SK-N-SH (cell line): ENCODE data around the gene CLEC20A. TPM values are rescaled to one million over a fixed set of nuclear protein-coding genes. Genes with fewer than 3 reads are reported as not detected.

Experiments
- CTCF ChIA-PET: fragments of 300-600, 350-600 bp; formaldehyde crosslinking; extraction: SDS; loops from one replicate; lab custom pipeline; 2021; lab: Yijun Ruan, JAX
- POLR2A ChIA-PET: fragments of 350-600 bp; sonication (Branson Sonifier 250); formaldehyde crosslinking; extraction: SDS; loops from one replicate; lab custom pipeline; 2020; ENCODE audit warnings: antibody characterized with exemption, inconsistent platforms; lab: Yijun Ruan, JAX
- DNase-seq: peaks from one replicate; pipeline ENCODE4 v3.0.0; 2012
- H2AFZ ChIP-seq: fragments of 200-600 bp; sonication (generic); 2 replicates; pipeline ENCODE4 v1.8.1; 2016; ENCODE audit warnings: antibody characterized with exemption, mild to moderate bottlenecking, low read depth
- H3F3A ChIP-seq: fragments of 200-600 bp; sonication (generic); replicated peaks from 2 replicates; pipeline ENCODE3; 2016; ENCODE audit warnings: antibody characterized with exemption, mild to moderate bottlenecking; ENCODE audit not compliant: insufficient read depth
- H3K27ac ChIP-seq, 2 experiments: fragments of 200-500 bp in 1 of 2; fragments of 200-600 bp in 1 of 2; sonication (Bioruptor generic) in 1 of 2; sonication (generic), shearing (Covaris generic) in 1 of 2; 2 replicates each; pipeline versions ENCODE4 v1.5.1 to v1.6.1; 2014 to 2016; ENCODE audit warnings: low read depth in 2 of 2, inconsistent platforms in 1 of 2, low read length in 1 of 2, mild to moderate bottlenecking in 1 of 2, mixed read lengths in 1 of 2
- H3K27me3 ChIP-seq: fragments of 200-600 bp; sonication (generic), shearing (Covaris generic); 2 replicates; pipeline ENCODE4 v1.6.1; 2016; ENCODE audit warnings: mixed run types; ENCODE audit not compliant: insufficient read depth
- H3K36me3 ChIP-seq, 2 experiments: fragments of 200-500 bp in 1 of 2; fragments of 200-600 bp in 1 of 2; sonication (Bioruptor generic) in 1 of 2; sonication (generic) in 1 of 2; replicated peaks in 1 of 2; 2 replicates each; pipeline versions ENCODE3 to v1.5.1; 2014 to 2016; ENCODE audit warnings: low read length in 1 of 2, mild to moderate bottlenecking in 1 of 2; ENCODE audit not compliant: insufficient read depth in 2 of 2, control insufficient read depth in 1 of 2
- H3K4me1 ChIP-seq, 2 experiments: fragments of 200-500 bp in 1 of 2; fragments of 200-600 bp in 1 of 2; sonication (Bioruptor generic) in 1 of 2; sonication (generic), shearing (Covaris generic) in 1 of 2; 2 replicates each; pipeline versions ENCODE4 v1.5.1 to v1.6.1; 2014 to 2016; ENCODE audit warnings: low read depth in 1 of 2, low read length in 1 of 2, mixed run types in 1 of 2; ENCODE audit not compliant: insufficient read depth in 2 of 2, control insufficient read depth in 1 of 2
- H3K4me2 ChIP-seq: fragments of 200-600 bp; sonication (generic), shearing (Covaris generic); 2 replicates; pipeline ENCODE4 v1.6.1; 2017; ENCODE audit warnings: mixed run types
- H3K4me3 ChIP-seq, 2 experiments: fragments of 200-500 bp in 1 of 2; fragments of 200-600 bp in 1 of 2; sonication (Bioruptor generic) in 1 of 2; sonication (generic), shearing (Covaris generic) in 1 of 2; 2 replicates each; pipeline versions ENCODE4 v1.5.1 to v1.8.1; 2014 to 2016; ENCODE audit warnings: low read depth in 2 of 2, inconsistent platforms in 1 of 2, low read length in 1 of 2, mild to moderate bottlenecking in 1 of 2, mixed read lengths in 1 of 2, moderate library complexity in 1 of 2
- H3K79me2 ChIP-seq: fragments of 200-600 bp; sonication (generic); 2 replicates; pipeline ENCODE4 v1.8.1; 2017; ENCODE audit warnings: mild to moderate bottlenecking; ENCODE audit not compliant: insufficient read depth
- H3K9ac ChIP-seq: fragments of 200-600 bp; sonication (generic); 2 replicates; pipeline ENCODE4 v1.6.1; 2017; ENCODE audit warnings: mixed run types
- H3K9me2 ChIP-seq: fragments of 200-600 bp; sonication (generic); 2 replicates; pipeline ENCODE4 v1.6.1; 2017; ENCODE audit warnings: mixed run types
- H3K9me3 ChIP-seq: fragments of 200-600 bp; sonication (generic); 2 replicates; pipeline ENCODE4 v1.6.1; 2017; ENCODE audit warnings: mixed run types, mild to moderate bottlenecking, moderate library complexity
- H4K20me1 ChIP-seq: fragments of 200-600 bp; sonication (generic); 2 replicates; pipeline ENCODE4 v1.6.1; 2017; ENCODE audit warnings: mild to moderate bottlenecking, mixed run types; ENCODE audit not compliant: insufficient read depth
- ELF1 ChIP-seq: IDR thresholded peaks from 2 replicates; pipeline ENCODE4 v1.4.0; 2012
- EZH2phosphoT487 ChIP-seq: fragments of 200-600 bp; sonication (generic); IDR thresholded peaks from 2 replicates; pipeline ENCODE4 v1.6.1; 2017; ENCODE audit warnings: low read depth, mixed run types, mild to moderate bottlenecking, antibody characterized with exemption, moderate library complexity, borderline replicate concordance
- IRF3 ChIP-seq: fragments of 150-350 bp; IDR thresholded peaks from 2 replicates; pipeline ENCODE4 v1.6.1; 2016; ENCODE audit warnings: mild to moderate bottlenecking, low read depth, low read length
- NRF1 ChIP-seq: IDR thresholded peaks from 2 replicates; pipeline ENCODE4 v1.6.1; 2012; ENCODE audit warnings: low read depth, mild to moderate bottlenecking, low read length
- RFX5 ChIP-seq: IDR thresholded peaks from 2 replicates; pipeline ENCODE4 v1.6.1; 2012; ENCODE audit warnings: mild to moderate bottlenecking, improper control_type of control experiment, low read length
- RXRA ChIP-seq: IDR thresholded peaks from 2 replicates; pipeline ENCODE4 v1.4.0; 2012; ENCODE audit warnings: low read depth, mild to moderate bottlenecking, borderline replicate concordance
- TAF1 ChIP-seq: IDR thresholded peaks from 2 replicates; pipeline ENCODE4 v1.6.1; 2012; ENCODE audit warnings: low read depth, mild to moderate bottlenecking, low read length, moderate library complexity, borderline replicate concordance
- WGBS: methylation state at CpG from one replicate; pipeline ENCODE4 v1.1.6; 2017; ENCODE audit warnings: low lambda C conversion rate; 5-methylcytosine and 5-hydroxymethylcytosine counted together
- polyA plus RNA-seq, 3 experiments: library from polyadenylated mRNA; depleted of rRNA; stranded (reverse); fragments of >200 nt; gene quantifications; 2 replicates each; pipeline ENCODE4 v1.2.3, GENCODE V29; 2012
- TF ChIP-seq, protein P1 (sequence below): fragments of 200-600 bp; sonication (generic); IDR thresholded peaks from 2 replicates; pipeline ENCODE4 v1.6.1; 2017; ENCODE audit warnings: antibody characterized with exemption, mild to moderate bottlenecking, moderate library complexity
- TF ChIP-seq, protein P2 (sequence below): IDR thresholded peaks from 2 replicates; pipeline ENCODE4 v1.6.1; 2012; ENCODE audit warnings: mild to moderate bottlenecking, low read depth, low read length, moderate library complexity

The CLEC20A gene
- polyA plus RNA-seq, 1 of the 3 experiments (the other 2 are of a cell fraction) = not detected

GRCh38 chr1:178513278-178513983, 16.7 kb upstream of the CLEC20A start:
- no peak overlapping the region for H3K4me3 ChIP-seq
- H3K9me2 ChIP-seq = no peaks in the 10 kb centered on the region
- POLR2A ChIA-PET = no interaction called here
- no peak overlapping the region for H3K4me2 ChIP-seq
- no peak overlapping the region for H2AFZ ChIP-seq
- DNase-seq = no peak
- no peaks in the 10 kb centered on the region for H3K27me3 ChIP-seq
- no peaks in the 10 kb centered on the region for H3K79me2 ChIP-seq
- no peaks in the 10 kb centered on the region for H3F3A ChIP-seq
- H3K9ac ChIP-seq = no peak overlapping the region
- peaks cover 0 to 2% of the 10 kb centered on the region in 2 experiments; a peak in 1 of 4 replicates for H3K4me1 ChIP-seq
- WGBS = 84% methylated on average over 11 of the region's 14 CpGs
- CTCF ChIA-PET = interaction anchor here (0.7 to 1.6 kb wide), 4 partner anchors 10 to 489 kb away, joined by 3 to 7 read pairs (median 4); no protein-coding TSS in a partner anchor
- no peaks in the 10 kb centered on the region for H4K20me1 ChIP-seq
- no peaks in the 10 kb centered on the region for H3K9me3 ChIP-seq
- no peaks in the 10 kb centered on the region for H3K36me3 ChIP-seq
- H3K27ac ChIP-seq = no peak overlapping the region
- no peak for TF ChIP-seq ELF1
- TF ChIP-seq, protein P1, sequence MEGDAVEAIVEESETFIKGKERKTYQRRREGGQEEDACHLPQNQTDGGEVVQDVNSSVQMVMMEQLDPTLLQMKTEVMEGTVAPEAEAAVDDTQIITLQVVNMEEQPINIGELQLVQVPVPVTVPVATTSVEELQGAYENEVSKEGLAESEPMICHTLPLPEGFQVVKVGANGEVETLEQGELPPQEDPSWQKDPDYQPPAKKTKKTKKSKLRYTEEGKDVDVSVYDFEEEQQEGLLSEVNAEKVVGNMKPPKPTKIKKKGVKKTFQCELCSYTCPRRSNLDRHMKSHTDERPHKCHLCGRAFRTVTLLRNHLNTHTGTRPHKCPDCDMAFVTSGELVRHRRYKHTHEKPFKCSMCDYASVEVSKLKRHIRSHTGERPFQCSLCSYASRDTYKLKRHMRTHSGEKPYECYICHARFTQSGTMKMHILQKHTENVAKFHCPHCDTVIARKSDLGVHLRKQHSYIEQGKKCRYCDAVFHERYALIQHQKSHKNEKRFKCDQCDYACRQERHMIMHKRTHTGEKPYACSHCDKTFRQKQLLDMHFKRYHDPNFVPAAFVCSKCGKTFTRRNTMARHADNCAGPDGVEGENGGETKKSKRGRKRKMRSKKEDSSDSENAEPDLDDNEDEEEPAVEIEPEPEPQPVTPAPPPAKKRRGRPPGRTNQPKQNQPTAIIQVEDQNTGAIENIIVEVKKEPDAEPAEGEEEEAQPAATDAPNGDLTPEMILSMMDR = peak; percentile 13; the same call in 1 of the 2 replicates

DNA sequence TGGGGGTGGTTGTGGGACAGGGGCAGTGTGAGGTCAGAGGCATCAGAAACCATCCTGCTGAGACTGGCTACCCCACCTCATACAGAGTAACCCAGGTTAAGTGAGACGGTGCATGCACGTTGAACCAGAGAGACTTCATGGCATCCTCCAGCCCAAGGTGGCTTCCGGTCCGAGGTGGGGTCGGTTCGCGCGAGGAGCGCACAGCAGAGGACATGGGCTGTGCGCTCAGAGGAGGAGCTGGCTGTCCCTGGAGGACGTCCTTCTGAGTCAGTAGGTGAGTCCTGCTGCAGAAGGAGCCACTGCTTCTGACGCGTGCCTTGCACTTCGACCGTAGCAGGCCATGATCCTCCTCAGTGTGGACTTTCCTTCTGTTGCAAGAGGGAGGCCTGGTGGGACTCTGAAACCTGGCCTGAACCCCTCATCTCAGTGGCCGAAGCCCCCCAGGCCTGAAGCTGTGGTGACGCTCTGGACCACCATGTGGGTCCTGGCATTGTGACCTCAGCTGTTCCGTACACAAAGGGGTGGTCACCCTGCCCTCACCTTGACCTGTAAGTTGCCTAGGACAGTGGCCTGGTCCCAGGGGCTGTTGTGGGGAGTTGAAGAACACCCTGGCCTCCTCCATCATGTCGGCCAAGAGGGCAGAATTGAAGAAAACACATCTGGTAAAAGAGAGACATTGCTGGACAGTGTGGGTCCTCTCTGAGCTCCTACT, 16.0 kb upstream of the CLEC20A start, which contains the start of gene TEX35:
TEX35 (plus strand) TSS at position 544 of the 712 bp plus-strand sequence; CDS start at position 624, 80 bp downstream.
- H3K79me2 ChIP-seq = no peaks in the 10 kb centered on the region
- H3K27me3 ChIP-seq = no peaks in the 10 kb centered on the region
- ChIA-PET POLR2A (no interaction called here), CTCF (interaction anchor here (0.6 to 1.6 kb wide), 4 partner anchors 9 to 14 kb away, joined by 3 to 7 read pairs (median 4); no protein-coding TSS in a partner anchor)
- whole genome bisulfite sequencing = 82% methylated on average over 10 of the region's 19 CpGs
- no peak within 1 kb of the TSS for H3K9ac ChIP-seq
- no peaks in the 10 kb centered on the region for H3K36me3 ChIP-seq
- peaks cover 0 to 2% of the 10 kb centered on the region in 2 experiments; a peak in 1 of 4 replicates for H3K4me1 ChIP-seq
- H3K9me2 ChIP-seq = no peaks in the 10 kb centered on the region
- no peaks in the 10 kb centered on the region for H3F3A ChIP-seq
- no peaks in the 10 kb centered on the region for H4K20me1 ChIP-seq
- H3K27ac ChIP-seq = no peak within 1 kb of the TSS
- H3K4me3 ChIP-seq = no peak within 1 kb of the TSS
- no peaks in the 10 kb centered on the region for H3K9me3 ChIP-seq
- no peak within 1 kb of the TSS for H2AFZ ChIP-seq
- TF ChIP-seq NRF1 (no peak), TAF1 (no peak), RXRA (no peak), IRF3 (no peak), RFX5 (no peak), EZH2phosphoT487 (no peak)
- TF ChIP-seq, protein P2, sequence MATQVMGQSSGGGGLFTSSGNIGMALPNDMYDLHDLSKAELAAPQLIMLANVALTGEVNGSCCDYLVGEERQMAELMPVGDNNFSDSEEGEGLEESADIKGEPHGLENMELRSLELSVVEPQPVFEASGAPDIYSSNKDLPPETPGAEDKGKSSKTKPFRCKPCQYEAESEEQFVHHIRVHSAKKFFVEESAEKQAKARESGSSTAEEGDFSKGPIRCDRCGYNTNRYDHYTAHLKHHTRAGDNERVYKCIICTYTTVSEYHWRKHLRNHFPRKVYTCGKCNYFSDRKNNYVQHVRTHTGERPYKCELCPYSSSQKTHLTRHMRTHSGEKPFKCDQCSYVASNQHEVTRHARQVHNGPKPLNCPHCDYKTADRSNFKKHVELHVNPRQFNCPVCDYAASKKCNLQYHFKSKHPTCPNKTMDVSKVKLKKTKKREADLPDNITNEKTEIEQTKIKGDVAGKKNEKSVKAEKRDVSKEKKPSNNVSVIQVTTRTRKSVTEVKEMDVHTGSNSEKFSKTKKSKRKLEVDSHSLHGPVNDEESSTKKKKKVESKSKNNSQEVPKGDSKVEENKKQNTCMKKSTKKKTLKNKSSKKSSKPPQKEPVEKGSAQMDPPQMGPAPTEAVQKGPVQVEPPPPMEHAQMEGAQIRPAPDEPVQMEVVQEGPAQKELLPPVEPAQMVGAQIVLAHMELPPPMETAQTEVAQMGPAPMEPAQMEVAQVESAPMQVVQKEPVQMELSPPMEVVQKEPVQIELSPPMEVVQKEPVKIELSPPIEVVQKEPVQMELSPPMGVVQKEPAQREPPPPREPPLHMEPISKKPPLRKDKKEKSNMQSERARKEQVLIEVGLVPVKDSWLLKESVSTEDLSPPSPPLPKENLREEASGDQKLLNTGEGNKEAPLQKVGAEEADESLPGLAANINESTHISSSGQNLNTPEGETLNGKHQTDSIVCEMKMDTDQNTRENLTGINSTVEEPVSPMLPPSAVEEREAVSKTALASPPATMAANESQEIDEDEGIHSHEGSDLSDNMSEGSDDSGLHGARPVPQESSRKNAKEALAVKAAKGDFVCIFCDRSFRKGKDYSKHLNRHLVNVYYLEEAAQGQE = no peak
- no peak within 1 kb of the TSS for H3K4me2 ChIP-seq
- DNase-seq = no peak
